ENCODE results near the gene CCSER1. TPM values are rescaled to one million over a fixed set of nuclear protein-coding genes. Genes with fewer than 3 reads are reported as not detected.
"Not testable (repeated sequence)": the region's sequence is repeated elsewhere in the genome, so short reads cannot be mapped to it uniquely, and the experiment has no call there.

The CCSER1 gene
- total RNA-seq, 2 donors from 2014 or later, result 1.5 to 2.7 TPM

DNA sequence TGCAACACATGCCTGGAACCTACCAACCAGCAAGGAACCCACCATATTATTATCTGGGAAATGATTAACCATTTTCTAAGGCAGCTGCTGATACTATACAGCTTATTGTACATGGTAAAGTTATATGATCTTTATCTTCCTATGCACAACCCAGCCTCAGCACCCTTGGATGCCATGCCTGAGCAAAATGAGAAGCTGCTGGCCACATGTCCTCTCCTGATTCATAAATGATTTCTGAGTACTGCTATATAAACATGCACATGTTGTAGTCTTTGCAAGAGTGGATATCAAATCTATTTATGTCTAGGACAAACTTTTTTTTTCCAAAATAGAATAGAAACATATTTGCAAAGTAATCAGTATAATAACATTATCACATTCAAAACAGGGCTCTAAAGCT lies 1043.6 kb downstream of the CCSER1 start:
- ATAC-seq (ENCODE audit: insufficient number of reproducible peaks, low FRiP score, low read depth) (no peak), DNase-seq (ENCODE audit: low spot score) (no peak)
- H3K27ac ChIP-seq, result no peak overlapping the region
- H3K4me1 ChIP-seq (ENCODE audit: control insufficient read depth in 1 of 2, low read depth in 2 of 2), result peaks cover 0 to 10% of the 10 kb centered on the region in 2 donors
- H3K9me3 ChIP-seq, result no peaks in the 10 kb centered on the region
- no peak overlapping the region for H3K4me3 ChIP-seq
- TF ChIP-seq, protein P1, sequence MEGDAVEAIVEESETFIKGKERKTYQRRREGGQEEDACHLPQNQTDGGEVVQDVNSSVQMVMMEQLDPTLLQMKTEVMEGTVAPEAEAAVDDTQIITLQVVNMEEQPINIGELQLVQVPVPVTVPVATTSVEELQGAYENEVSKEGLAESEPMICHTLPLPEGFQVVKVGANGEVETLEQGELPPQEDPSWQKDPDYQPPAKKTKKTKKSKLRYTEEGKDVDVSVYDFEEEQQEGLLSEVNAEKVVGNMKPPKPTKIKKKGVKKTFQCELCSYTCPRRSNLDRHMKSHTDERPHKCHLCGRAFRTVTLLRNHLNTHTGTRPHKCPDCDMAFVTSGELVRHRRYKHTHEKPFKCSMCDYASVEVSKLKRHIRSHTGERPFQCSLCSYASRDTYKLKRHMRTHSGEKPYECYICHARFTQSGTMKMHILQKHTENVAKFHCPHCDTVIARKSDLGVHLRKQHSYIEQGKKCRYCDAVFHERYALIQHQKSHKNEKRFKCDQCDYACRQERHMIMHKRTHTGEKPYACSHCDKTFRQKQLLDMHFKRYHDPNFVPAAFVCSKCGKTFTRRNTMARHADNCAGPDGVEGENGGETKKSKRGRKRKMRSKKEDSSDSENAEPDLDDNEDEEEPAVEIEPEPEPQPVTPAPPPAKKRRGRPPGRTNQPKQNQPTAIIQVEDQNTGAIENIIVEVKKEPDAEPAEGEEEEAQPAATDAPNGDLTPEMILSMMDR (IDR thresholded peaks at IDR 0.05), result no peak
- H3K36me3 ChIP-seq, result no peaks in the 10 kb centered on the region
- H3K27me3 ChIP-seq (replicated peaks; ENCODE audit: insufficient read depth), result no peaks in the 10 kb centered on the region

DNA sequence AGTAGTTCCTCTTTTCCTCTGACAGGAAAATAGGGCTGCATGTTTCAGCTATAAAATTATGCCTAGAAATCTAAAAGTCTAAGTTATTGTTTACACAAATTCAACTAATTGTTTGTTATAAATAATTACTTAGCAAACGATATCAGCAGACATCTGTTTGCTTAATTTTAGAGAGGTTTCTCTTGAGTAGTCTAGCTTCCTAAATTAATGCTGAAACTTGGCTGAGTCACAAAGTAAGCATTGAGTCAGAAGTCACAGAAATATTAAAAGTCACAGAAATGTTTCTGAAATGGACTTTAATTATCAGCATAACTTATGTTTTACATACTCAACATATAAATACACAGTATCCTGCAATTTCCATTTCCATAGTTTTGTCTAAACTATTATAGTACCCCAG lies 1044.0 kb downstream of the CCSER1 start:
- H3K27me3 ChIP-seq (replicated peaks; ENCODE audit: insufficient read depth), result no peaks in the 10 kb centered on the region
- H3K4me1 ChIP-seq (ENCODE audit: control insufficient read depth in 1 of 2, low read depth in 2 of 2), result peaks cover 0 to 10% of the 10 kb centered on the region in 2 donors
- DNase-seq (ENCODE audit: low spot score) (no peak), ATAC-seq (ENCODE audit: insufficient number of reproducible peaks, low FRiP score, low read depth) (no peak)
- no peaks in the 10 kb centered on the region for H3K36me3 ChIP-seq
- H3K4me3 ChIP-seq, result no peak overlapping the region
- H3K9me3 ChIP-seq, result no peaks in the 10 kb centered on the region
- no peak overlapping the region for H3K27ac ChIP-seq
- TF ChIP-seq, protein P1 (IDR thresholded peaks at IDR 0.05), result no peak

DNA sequence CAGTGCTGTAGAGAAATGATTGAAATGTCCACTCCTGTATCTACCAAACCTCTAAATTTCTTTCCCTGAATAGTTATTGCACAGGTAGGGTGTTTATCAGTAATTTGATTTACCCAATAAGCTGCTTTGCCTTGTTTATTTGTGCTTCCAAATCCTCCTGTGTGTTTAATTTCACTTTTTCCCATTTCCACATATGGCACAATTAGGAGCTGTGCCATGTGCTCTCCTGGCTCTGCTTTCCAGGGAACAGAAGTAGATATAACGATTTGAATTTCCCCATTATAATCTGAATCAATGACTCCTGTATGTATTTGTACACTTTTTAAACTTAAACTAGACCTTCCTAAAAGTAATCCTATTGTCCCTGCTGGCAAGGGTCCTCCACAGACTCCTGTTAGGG lies 1057.9 kb downstream of the CCSER1 start:
- not testable (repeated sequence) for H3K27me3 ChIP-seq (replicated peaks; ENCODE audit: insufficient read depth); H3K27ac ChIP-seq; H3K9me3 ChIP-seq; H3K36me3 ChIP-seq; H3K4me3 ChIP-seq; DNase-seq (ENCODE audit: low spot score); ATAC-seq (ENCODE audit: insufficient number of reproducible peaks, low FRiP score, low read depth); H3K4me1 ChIP-seq (ENCODE audit: control insufficient read depth in 1 of 2, low read depth in 2 of 2)

DNA sequence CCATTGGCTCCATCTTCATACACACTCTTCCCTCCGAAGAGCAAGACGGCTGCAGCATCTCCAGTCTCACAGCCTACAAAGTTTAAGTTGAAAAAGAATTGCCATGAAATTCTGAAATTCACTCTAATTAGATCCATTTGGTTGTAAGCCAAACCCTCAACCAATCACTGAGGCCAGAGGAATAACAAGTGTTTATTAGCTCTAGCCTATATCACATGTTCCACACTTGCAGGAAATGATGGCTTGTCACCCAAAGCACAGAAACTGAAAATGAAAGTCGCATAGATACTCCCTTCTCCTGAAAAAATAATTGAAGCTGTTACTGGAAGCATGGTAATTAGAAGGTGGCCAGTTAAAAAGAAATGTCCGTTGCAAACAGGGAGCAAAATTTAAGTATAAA lies 1071.8 kb downstream of the CCSER1 start:
- no peaks in the 10 kb centered on the region for H3K36me3 ChIP-seq
- TF ChIP-seq, protein P1 (IDR thresholded peaks at IDR 0.05), result no peak
- no peak overlapping the region for H3K27ac ChIP-seq
- H3K4me3 ChIP-seq, result no peak overlapping the region
- ATAC-seq (ENCODE audit: insufficient number of reproducible peaks, low FRiP score, low read depth) (no peak), DNase-seq (ENCODE audit: low spot score) (no peak)
- no peaks in the 10 kb centered on the region for H3K4me1 ChIP-seq (ENCODE audit: control insufficient read depth in 1 of 2, low read depth in 2 of 2)
- H3K27me3 ChIP-seq (replicated peaks; ENCODE audit: insufficient read depth), result no peaks in the 10 kb centered on the region
- H3K9me3 ChIP-seq, result no peaks in the 10 kb centered on the region

DNA sequence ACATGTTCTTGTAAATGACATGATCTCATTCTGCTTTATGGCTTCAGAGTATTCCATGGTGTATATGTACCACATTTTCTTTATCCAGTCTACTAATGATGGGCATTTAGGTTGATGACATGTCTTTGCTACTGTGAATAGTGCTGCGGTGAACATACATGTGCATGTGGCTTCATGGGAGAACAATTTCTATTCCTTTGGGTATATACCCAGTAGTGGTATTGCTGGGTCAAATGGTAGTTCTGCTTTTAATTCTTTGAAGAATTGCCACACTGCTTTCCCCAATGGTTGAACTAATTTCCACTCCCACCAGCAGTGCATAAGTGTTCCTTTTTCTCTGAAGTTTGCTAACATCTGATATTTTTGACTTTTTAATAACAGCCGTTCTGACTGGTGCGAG lies 1080.3 kb downstream of the CCSER1 start:
- TF ChIP-seq, protein P1 (IDR thresholded peaks at IDR 0.05), result no peak

DNA sequence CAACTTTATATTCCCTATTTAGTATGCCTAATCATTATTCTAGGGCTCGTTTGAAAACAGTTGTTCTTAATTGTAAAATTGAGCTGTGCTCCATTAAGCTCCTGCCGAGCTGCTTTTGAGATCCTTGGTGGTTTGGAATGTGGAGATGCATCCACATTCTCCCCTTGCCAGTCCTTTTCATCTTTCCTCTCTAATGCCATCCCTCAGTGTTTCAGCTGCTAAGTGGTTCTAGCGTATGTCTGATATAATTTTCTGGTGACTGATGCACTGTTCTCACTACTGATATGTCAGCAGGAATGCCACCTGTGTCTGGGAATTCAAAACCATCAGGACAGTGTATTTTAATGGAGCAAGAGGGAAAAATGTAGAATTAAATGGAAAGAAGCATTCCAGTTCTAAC lies 1085.0 kb downstream of the CCSER1 start:
- Histone ChIP-seq H3K27ac (no peak overlapping the region), H3K36me3 (no peaks in the 10 kb centered on the region), H3K4me3 (no peak overlapping the region), H3K9me3 (no peaks in the 10 kb centered on the region), H3K27me3 (replicated peaks; ENCODE audit: insufficient read depth) (no peaks in the 10 kb centered on the region), H3K4me1 (ENCODE audit: control insufficient read depth in 1 of 2, low read depth in 2 of 2) (no peaks in the 10 kb centered on the region)
- DNase-seq (ENCODE audit: low spot score), result no peak
- ATAC-seq (ENCODE audit: insufficient number of reproducible peaks, low FRiP score, low read depth), result no peak
- TF ChIP-seq, protein P1 (IDR thresholded peaks at IDR 0.05), result no peak

More for the DNA sequence above, 1080.3 kb downstream of the CCSER1 start:
- no peaks in the 10 kb centered on the region for H3K9me3 ChIP-seq
- H3K27ac ChIP-seq, result no peak overlapping the region
- H3K4me1 ChIP-seq (ENCODE audit: control insufficient read depth in 1 of 2, low read depth in 2 of 2), result no peaks in the 10 kb centered on the region
- H3K36me3 ChIP-seq, result no peaks in the 10 kb centered on the region
- H3K27me3 ChIP-seq (replicated peaks; ENCODE audit: insufficient read depth), result no peaks in the 10 kb centered on the region
- DNase-seq (ENCODE audit: low spot score) (no peak), ATAC-seq (ENCODE audit: insufficient number of reproducible peaks, low FRiP score, low read depth) (no peak)
- no peak overlapping the region for H3K4me3 ChIP-seq

DNA sequence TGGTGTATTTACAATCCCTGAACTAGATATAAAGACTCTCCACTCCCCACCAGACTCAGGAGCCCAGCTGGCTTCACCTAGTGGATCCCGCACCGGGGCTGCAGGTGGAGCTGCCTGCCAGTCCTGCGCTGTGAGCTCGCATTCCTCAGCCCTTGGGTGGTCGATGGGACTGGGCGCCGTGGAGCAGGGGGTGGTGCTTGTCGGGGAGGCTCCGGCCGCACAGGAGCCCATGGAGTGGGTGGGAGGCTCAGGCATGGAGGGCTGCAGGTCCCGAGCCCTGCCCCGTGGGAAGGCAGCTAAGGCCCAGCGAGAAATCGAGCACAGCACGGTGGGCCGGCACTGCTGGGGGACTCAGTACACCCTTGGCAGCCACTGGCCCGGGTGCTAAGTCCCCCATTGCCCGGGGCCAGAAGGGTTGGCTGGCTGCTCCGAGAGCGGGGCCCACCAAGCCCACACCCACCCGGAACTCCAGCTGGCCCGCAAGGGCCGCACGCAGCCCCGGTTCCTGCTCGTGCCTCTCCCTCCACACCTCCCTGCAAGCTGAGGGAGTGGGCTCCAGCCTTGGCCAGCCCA lies 1090.7 kb downstream of the CCSER1 start:
- not testable (repeated sequence) for H3K4me3 ChIP-seq; ATAC-seq (ENCODE audit: insufficient number of reproducible peaks, low FRiP score, low read depth); H3K27me3 ChIP-seq (replicated peaks; ENCODE audit: insufficient read depth); H3K27ac ChIP-seq; H3K36me3 ChIP-seq; H3K4me1 ChIP-seq (ENCODE audit: control insufficient read depth in 1 of 2, low read depth in 2 of 2); DNase-seq (ENCODE audit: low spot score); H3K9me3 ChIP-seq

Data from thoracic aorta (tissue), 2 donors.